Effector CD4-positive, alpha-beta T cell (primary cell): Measurements from ENCODE around the gene FECH.
"Not testable (repeated sequence)": the region's sequence is repeated elsewhere in the genome, so short reads cannot be mapped to it uniquely, and the experiment has no call there.

Source experiments
- DNase-seq: peaks from one replicate; pipeline ENCODE4 v3.0.0-alpha.2; 2020

FECH gene

GRCh38 chr18:57529151-57529550, 57.4 kb downstream of the FECH start:
- DNase-seq, result no peak

GRCh38 chr18:57527556-57528229, 58.8 kb downstream of the FECH start:
- DNase-seq, result no peak

DNA sequence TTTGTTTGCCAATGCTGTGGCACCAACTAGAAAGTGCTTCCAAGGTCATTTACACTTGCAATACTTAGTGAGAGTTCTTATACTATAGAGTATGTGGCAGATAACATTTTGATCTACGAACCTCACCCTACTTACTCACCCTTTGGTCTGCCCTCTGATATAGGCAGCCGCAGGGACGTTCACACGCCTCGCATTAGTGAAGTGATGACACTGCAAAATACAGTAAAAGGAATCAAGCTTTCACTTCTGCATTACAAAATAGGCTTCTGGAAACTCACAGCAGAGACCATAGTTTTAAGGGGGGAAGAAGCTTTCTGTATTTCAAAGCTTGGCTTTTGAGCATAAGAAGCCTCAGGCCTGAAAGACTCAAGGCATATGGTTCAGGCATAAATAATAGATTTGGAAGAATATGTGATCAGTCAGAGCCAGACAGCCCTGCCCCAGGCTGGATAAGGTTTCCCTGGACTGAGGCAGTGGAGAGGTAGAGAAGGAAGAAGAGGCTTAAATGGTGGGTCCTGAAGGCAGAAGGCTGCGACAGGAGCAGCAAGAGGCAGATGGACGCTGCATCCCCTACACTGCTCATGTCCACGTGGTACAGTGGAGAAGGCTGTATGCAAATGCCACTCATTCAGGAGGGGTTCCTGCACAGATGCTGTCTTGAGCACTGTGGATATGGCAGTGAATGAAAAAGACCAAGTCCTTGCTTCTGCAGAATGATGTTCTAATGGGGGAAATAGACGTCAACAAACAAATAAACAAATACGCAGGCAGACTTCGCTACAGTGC, 63.1 kb downstream of the FECH start:
- no peak for DNase-seq

DNA sequence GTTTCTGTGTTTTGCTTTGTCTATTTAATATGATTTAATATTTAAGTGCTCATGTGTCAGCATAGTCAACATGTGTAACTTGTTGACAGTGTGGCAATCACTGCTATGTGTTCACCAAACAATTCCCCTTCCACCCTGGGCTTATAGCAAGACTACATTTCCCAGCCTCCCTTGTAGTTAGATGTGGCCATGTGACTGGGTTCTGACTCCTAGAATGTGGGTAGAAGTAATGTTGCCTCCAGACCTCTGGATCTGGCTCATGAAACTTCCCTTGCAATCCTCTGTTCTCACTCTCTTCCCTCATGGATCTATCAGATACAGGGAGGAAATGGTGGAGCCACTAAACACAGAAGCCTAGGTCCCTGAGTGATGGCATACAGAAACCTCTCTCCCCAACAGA, 64.2 kb downstream of the FECH start:
- DNase-seq, result not testable (repeated sequence)

- DNase-seq, result no peak
Measured at GRCh38 chr18:57519668-57520424, 66.7 kb downstream of the FECH start.

DNA sequence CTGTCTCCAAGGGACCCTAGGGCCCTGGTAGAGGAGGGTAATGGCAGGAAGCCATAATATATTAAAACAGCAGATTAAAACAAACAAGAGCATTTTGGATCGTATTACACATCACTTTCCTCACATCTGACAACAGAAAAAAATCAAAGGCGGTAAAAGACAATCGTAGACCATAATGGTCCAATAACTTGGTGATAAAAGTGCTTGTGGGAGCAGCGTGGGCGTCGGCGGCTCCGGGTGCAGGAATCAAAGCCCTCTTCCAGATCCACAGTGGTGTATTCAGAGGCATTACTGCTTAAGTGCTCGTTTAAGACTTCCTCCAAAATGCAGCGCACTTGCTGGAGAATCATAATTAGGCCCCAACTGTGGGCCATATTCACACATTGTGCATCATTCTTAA, 68.0 kb downstream of the FECH start:
- DNase-seq, result no peak

DNA sequence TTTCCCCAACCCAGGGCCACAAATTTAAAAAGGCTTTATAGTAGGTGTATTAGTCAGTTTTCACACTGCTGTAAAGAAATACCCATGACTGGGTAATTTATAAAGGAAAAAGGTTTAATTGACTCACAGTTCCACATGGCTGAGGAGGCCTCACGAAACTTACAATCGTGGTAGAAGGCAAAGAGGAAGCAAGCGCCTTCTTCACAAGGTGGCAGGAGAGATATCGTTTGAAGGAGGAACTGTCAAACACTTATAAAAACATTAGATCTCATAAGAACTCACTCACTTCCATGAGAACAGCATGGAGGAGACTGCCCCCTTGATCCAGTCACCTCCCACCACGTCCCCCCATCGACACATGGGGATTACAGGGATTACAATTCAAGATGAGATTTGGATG, 70.4 kb downstream of the FECH start:
- no peak for DNase-seq

GRCh38 chr18:57505231-57505630, 81.3 kb downstream of the FECH start:
- DNase-seq, result no peak

GRCh38 chr18:57502624-57503023, 83.9 kb downstream of the FECH start:
- DNase-seq, result no peak

GRCh38 chr18:57498682-57499256, 87.7 kb downstream of the FECH start:
- no peak for DNase-seq
